ENCODE results near the gene RAB11FIP3. TPM values are rescaled to one million over a fixed set of nuclear protein-coding genes. Genes with fewer than 3 reads are reported as not detected.
A peak's percentile ranks its signal among the peaks of the same experiment; 100 is the strongest.
"Not testable (repeated sequence)": the region's sequence is repeated elsewhere in the genome, so short reads cannot be mapped to it uniquely, and the experiment has no call there.

Gene RAB11FIP3
- total RNA-seq, 1 experiment from 2014 or later: 37.1 TPM

GRCh38 chr16:492211-492875 is 66.9 kb downstream of the RAB11FIP3 start:
- Histone ChIP-seq H3K27me3 (ENCODE audit: insufficient read depth, low read length) (no peaks in the 10 kb centered on the region), H3K23me2 (ENCODE audit: insufficient read length, low read depth, low read length, poor library complexity, severe bottlenecking) (no peaks in the 10 kb centered on the region), H4K20me1 (ENCODE audit: control insufficient read depth, insufficient read depth, insufficient read length) (no peaks in the 10 kb centered on the region), H3K4me1 (ENCODE audit: insufficient read depth, low read length) (no peaks in the 10 kb centered on the region), H3K79me2 (ENCODE audit: insufficient read depth, low read length) (no peaks in the 10 kb centered on the region), H2BK120ac (ENCODE audit: low read depth, low read length, poor library complexity, severe bottlenecking) (no peak overlapping the region), H3T11ph (ENCODE audit: low read length) (no peak overlapping the region), H3K18ac (ENCODE audit: insufficient read length, low read depth, low read length) (no peak overlapping the region), H3K56ac (ENCODE audit: insufficient read length, low read depth, low read length) (no peak overlapping the region), H2BK12ac (ENCODE audit: insufficient read length, low read depth, low read length) (no peak overlapping the region), H3K79me1 (ENCODE audit: insufficient read depth, low read depth, low read length, poor library complexity, severe bottlenecking) (no peaks in the 10 kb centered on the region), H3K4ac (ENCODE audit: low read depth, low read length) (no peak overlapping the region), H4K91ac (ENCODE audit: insufficient read length, low read depth, low read length) (no peak overlapping the region), H3K27ac (ENCODE audit: insufficient read length, low read depth, low read length) (no peak overlapping the region), H2BK5ac (ENCODE audit: insufficient read length, low read length) (no peak overlapping the region), H2BK20ac (ENCODE audit: low read depth, low read length, poor library complexity, severe bottlenecking) (no peak overlapping the region), H3K9me3 (ENCODE audit: control insufficient read depth, low read depth, low read length) (no peaks in the 10 kb centered on the region), H2AFZ (ENCODE audit: low read length) (no peak overlapping the region), H3K9ac (ENCODE audit: extremely low read depth, insufficient read length, low read length) (no peak overlapping the region), H4K8ac (replicated peaks; ENCODE audit: insufficient read length, low read depth, low read length) (no peak overlapping the region), H2AK5ac (ENCODE audit: insufficient read length, low read length) (no peak overlapping the region), H3K4me2 (ENCODE audit: insufficient read depth, insufficient read length, low read length) (no peak overlapping the region), H2BK15ac (ENCODE audit: low read depth, low read length) (no peak overlapping the region), H3K23ac (ENCODE audit: insufficient read length, low read depth, low read length) (no peak overlapping the region), H4K5ac (ENCODE audit: insufficient read length, low read depth, low read length) (no peak overlapping the region), H3K14ac (ENCODE audit: insufficient read depth, low read length) (no peak overlapping the region)
- peak overlapping the region in 2 of 3 experiments; percentile 83 to 87; a peak in 4 of 7 replicates for H3K27ac Mint-ChIP-seq
- no peaks in the 10 kb centered on the region for H3K27me3 Mint-ChIP-seq (ENCODE audit: low read depth)
- TF ChIP-seq CTCF (conservative IDR thresholded peaks at IDR 0.05): no peak
- WGBS (ENCODE audit: extremely low coverage, insufficient read length, low lambda C conversion rate): no CpG with 5 or more reads among the region's 30 CpGs
- H3K9me3 Mint-ChIP-seq: no peaks in the 10 kb centered on the region
- peak; percentile 52 for DNase-seq
- peaks cover 11 to 15% of the 10 kb centered on the region in 2 experiments for H3K4me1 Mint-ChIP-seq
- peaks cover 4 to 47% (median 21%) of the 10 kb centered on the region in 3 experiments; a peak in 6 of 7 replicates for H3K36me3 Mint-ChIP-seq (ENCODE audit: insufficient read depth in 1 of 3, low read depth in 3 of 3)
- no peak overlapping the region for H3K4me3 Mint-ChIP-seq

- H2BK12ac ChIP-seq (ENCODE audit: insufficient read length, low read depth, low read length); H3K4me3 Mint-ChIP-seq: not testable (repeated sequence)
- H3K36me3 Mint-ChIP-seq (ENCODE audit: insufficient read depth in 1 of 3, low read depth in 3 of 3): peaks cover 4 to 37% (median 20%) of the 10 kb centered on the region in 3 experiments; a peak in 6 of 7 replicates
Measured at GRCh38 chr16:494676-495075, 69.2 kb downstream of the RAB11FIP3 start.

More at GRCh38 chr16:494676-495075, 69.2 kb downstream of the RAB11FIP3 start:
- not testable (repeated sequence) for H2BK5ac ChIP-seq (ENCODE audit: insufficient read length, low read length); H3K27me3 Mint-ChIP-seq (ENCODE audit: low read depth); H2BK20ac ChIP-seq (ENCODE audit: low read depth, low read length, poor library complexity, severe bottlenecking); H3K9me3 Mint-ChIP-seq; H2BK120ac ChIP-seq (ENCODE audit: low read depth, low read length, poor library complexity, severe bottlenecking); H2BK15ac ChIP-seq (ENCODE audit: low read depth, low read length); H3K27ac ChIP-seq (ENCODE audit: insufficient read length, low read depth, low read length); H2AFZ ChIP-seq (ENCODE audit: low read length); H3K23me2 ChIP-seq (ENCODE audit: insufficient read length, low read depth, low read length, poor library complexity, severe bottlenecking); H3K9ac ChIP-seq (ENCODE audit: extremely low read depth, insufficient read length, low read length); H3K79me2 ChIP-seq (ENCODE audit: insufficient read depth, low read length); H3K27me3 ChIP-seq (ENCODE audit: insufficient read depth, low read length); H3K23ac ChIP-seq (ENCODE audit: insufficient read length, low read depth, low read length); H3K56ac ChIP-seq (ENCODE audit: insufficient read length, low read depth, low read length); H4K91ac ChIP-seq (ENCODE audit: insufficient read length, low read depth, low read length); H4K8ac ChIP-seq (replicated peaks; ENCODE audit: insufficient read length, low read depth, low read length); H3K9me3 ChIP-seq (ENCODE audit: control insufficient read depth, low read depth, low read length); H3K4ac ChIP-seq (ENCODE audit: low read depth, low read length); H3K79me1 ChIP-seq (ENCODE audit: insufficient read depth, low read depth, low read length, poor library complexity, severe bottlenecking); H4K5ac ChIP-seq (ENCODE audit: insufficient read length, low read depth, low read length); H3K4me1 ChIP-seq (ENCODE audit: insufficient read depth, low read length); H3K18ac ChIP-seq (ENCODE audit: insufficient read length, low read depth, low read length); H4K20me1 ChIP-seq (ENCODE audit: control insufficient read depth, insufficient read depth, insufficient read length); DNase-seq; H3T11ph ChIP-seq (ENCODE audit: low read length); H3K14ac ChIP-seq (ENCODE audit: insufficient read depth, low read length); H2AK5ac ChIP-seq (ENCODE audit: insufficient read length, low read length); H3K4me2 ChIP-seq (ENCODE audit: insufficient read depth, insufficient read length, low read length)
- Mint-ChIP-seq H3K27ac (peak overlapping the region in 1 of 3 experiments; percentile 64; a peak in 1 of 7 replicates), H3K4me1 (peaks cover 15 to 18% of the 10 kb centered on the region in 2 experiments)
- WGBS (ENCODE audit: extremely low coverage, insufficient read length, low lambda C conversion rate): no CpG with 5 or more reads among the region's 15 CpGs
